ENCODE data around the gene CDK6. TPM values are rescaled to one million over a fixed set of nuclear protein-coding genes. Genes with fewer than 3 reads are reported as not detected.

Gene CDK6
- total and polyA plus RNA-seq, 2 experiments from 2014 or later: 7.4 to 23.7 TPM

GRCh38 chr7:92778972-92779371 is 57.4 kb downstream of the CDK6 start (continued):
- TF ChIP-seq REST (IDR thresholded peaks at IDR 0.05; ENCODE audit: unreplicated experiment): no peak
- no peak for TF ChIP-seq EZH2 (IDR thresholded peaks at IDR 0.05; ENCODE audit: low read depth, unreplicated experiment)

DNA sequence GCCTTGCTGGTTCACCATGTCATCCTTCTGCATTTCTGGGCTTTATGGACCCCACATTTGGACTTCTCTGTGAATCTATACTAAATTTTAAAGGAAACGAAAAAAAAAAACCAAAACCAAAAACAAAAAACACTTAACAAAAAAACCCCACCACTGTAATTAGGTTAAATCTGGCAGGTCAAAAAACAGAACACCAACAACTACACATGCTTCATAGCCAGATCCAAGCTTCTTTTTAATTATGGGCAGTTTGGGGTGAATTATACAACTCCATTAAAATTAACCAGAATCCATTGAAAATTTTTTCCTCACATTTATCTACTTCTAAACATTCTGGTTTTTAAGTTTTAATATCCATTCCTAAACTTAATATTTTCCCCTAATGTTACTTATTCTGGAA is 58.4 kb downstream of the CDK6 start:
- Histone ChIP-seq H3F3A (replicated peaks; ENCODE audit: low read depth) (no peaks in the 10 kb centered on the region), H3K27ac (ENCODE audit: low read depth) (no peak overlapping the region), H3K4me2 (no peak overlapping the region), H4K20me1 (replicated peaks; ENCODE audit: insufficient read depth) (no peaks in the 10 kb centered on the region), H3K4me1 (ENCODE audit: insufficient read depth) (peaks cover 2% of the 10 kb centered on the region), H3K9me2 (ENCODE audit: insufficient read depth) (no peaks in the 10 kb centered on the region; the same call in 1 of the 2 replicates), H3K4me3 (no peak overlapping the region), H3K79me2 (replicated peaks; ENCODE audit: insufficient read depth) (no peaks in the 10 kb centered on the region; the same call in 1 of the 2 replicates), H2AFZ (no peak overlapping the region), H3K36me3 (ENCODE audit: insufficient read depth) (no peaks in the 10 kb centered on the region), H3K27me3 (ENCODE audit: insufficient read depth) (no peaks in the 10 kb centered on the region)
- ATAC-seq (no peak), DNase-seq (ENCODE audit: low spot score) (no peak)
- Mint-ChIP-seq H3K4me1 (peaks cover 21% of the 10 kb centered on the region), H3K27me3 (ENCODE audit: insufficient read depth, low read depth, poor library complexity) (no peaks in the 10 kb centered on the region), H3K27ac (no peak overlapping the region), H3K36me3 (ENCODE audit: low read depth) (peaks cover 16% of the 10 kb centered on the region; the same call in 2 of the 3 replicates), H3K9me3 (peaks cover 14% of the 10 kb centered on the region; the same call in 2 of the 3 replicates), H3K4me3 (no peak overlapping the region)
- TF ChIP-seq JUNB (IDR thresholded peaks at IDR 0.05; ENCODE audit: unreplicated experiment): no peak
- TF ChIP-seq, protein P1, sequence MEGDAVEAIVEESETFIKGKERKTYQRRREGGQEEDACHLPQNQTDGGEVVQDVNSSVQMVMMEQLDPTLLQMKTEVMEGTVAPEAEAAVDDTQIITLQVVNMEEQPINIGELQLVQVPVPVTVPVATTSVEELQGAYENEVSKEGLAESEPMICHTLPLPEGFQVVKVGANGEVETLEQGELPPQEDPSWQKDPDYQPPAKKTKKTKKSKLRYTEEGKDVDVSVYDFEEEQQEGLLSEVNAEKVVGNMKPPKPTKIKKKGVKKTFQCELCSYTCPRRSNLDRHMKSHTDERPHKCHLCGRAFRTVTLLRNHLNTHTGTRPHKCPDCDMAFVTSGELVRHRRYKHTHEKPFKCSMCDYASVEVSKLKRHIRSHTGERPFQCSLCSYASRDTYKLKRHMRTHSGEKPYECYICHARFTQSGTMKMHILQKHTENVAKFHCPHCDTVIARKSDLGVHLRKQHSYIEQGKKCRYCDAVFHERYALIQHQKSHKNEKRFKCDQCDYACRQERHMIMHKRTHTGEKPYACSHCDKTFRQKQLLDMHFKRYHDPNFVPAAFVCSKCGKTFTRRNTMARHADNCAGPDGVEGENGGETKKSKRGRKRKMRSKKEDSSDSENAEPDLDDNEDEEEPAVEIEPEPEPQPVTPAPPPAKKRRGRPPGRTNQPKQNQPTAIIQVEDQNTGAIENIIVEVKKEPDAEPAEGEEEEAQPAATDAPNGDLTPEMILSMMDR (conservative IDR thresholded peaks at IDR 0.05; ENCODE audit: low read depth in 2 of 2): no peak
- no peak for TF ChIP-seq STAT1 (IDR thresholded peaks at IDR 0.05; ENCODE audit: unreplicated experiment)
- no peak for TF ChIP-seq NANOG (IDR thresholded peaks at IDR 0.05; ENCODE audit: borderline replicate concordance)

GRCh38 chr7:92773808-92774207 is 62.6 kb downstream of the CDK6 start:
- no peak overlapping the region for H3K4me3 Mint-ChIP-seq
- DNase-seq (ENCODE audit: low spot score): no peak
- H3K27ac Mint-ChIP-seq: no peak overlapping the region
- peaks cover 24% of the 10 kb centered on the region for H3K4me1 Mint-ChIP-seq
- no peaks in the 10 kb centered on the region for H3K27me3 Mint-ChIP-seq (ENCODE audit: insufficient read depth, low read depth, poor library complexity)
- Histone ChIP-seq H3K27me3 (ENCODE audit: insufficient read depth) (no peaks in the 10 kb centered on the region), H3F3A (replicated peaks; ENCODE audit: low read depth) (no peaks in the 10 kb centered on the region), H3K79me2 (replicated peaks; ENCODE audit: insufficient read depth) (no peaks in the 10 kb centered on the region; the same call in 1 of the 2 replicates), H4K20me1 (replicated peaks; ENCODE audit: insufficient read depth) (no peaks in the 10 kb centered on the region), H3K4me2 (no peak overlapping the region), H3K4me1 (ENCODE audit: insufficient read depth) (peaks cover 25% of the 10 kb centered on the region), H3K27ac (ENCODE audit: low read depth) (no peak overlapping the region), H3K9me2 (ENCODE audit: insufficient read depth) (no peaks in the 10 kb centered on the region), H3K36me3 (ENCODE audit: insufficient read depth) (no peaks in the 10 kb centered on the region), H2AFZ (no peak overlapping the region), H3K4me3 (no peak overlapping the region)
- H3K9me3 Mint-ChIP-seq: peaks cover 14% of the 10 kb centered on the region; the same call in 2 of the 3 replicates
- no peak for ATAC-seq
- H3K36me3 Mint-ChIP-seq (ENCODE audit: low read depth): peaks cover 16% of the 10 kb centered on the region; the same call in 2 of the 3 replicates
- TF ChIP-seq ETS1 (IDR thresholded peaks at IDR 0.05) (no peak), EZH2phosphoT487 (IDR thresholded peaks at IDR 0.05; ENCODE audit: unreplicated experiment) (no peak), ZNF114 (CRISPR knock-in tag; IDR thresholded peaks at IDR 0.05) (no peak), POLR2AphosphoS5 (IDR thresholded peaks at IDR 0.05; ENCODE audit: low read depth) (no peak), REST (IDR thresholded peaks at IDR 0.05; ENCODE audit: unreplicated experiment) (no peak), STAT1 (IDR thresholded peaks at IDR 0.05; ENCODE audit: unreplicated experiment) (no peak)
- TF ChIP-seq, protein P1 (conservative IDR thresholded peaks at IDR 0.05; ENCODE audit: low read depth in 2 of 2): no peak
